Esophagus squamous epithelium (tissue), 5 donors: ENCODE results near the gene KRTAP21-1. TPM values are rescaled to one million over a fixed set of nuclear protein-coding genes. Genes with fewer than 3 reads are reported as not detected.
"Not testable (repeated sequence)": the region's sequence is repeated elsewhere in the genome, so short reads cannot be mapped to it uniquely, and the experiment has no call there.

Experiments
- DNase-seq: peaks from one replicate; lab custom pipeline; 2025; lab: John Stamatoyannopoulos, UW
- H3K27ac ChIP-seq, 4 donors: fragments of 200-600 bp; sonication (generic); one replicate each; pipeline ENCODE4 v1.5.1; 2016 to 2019; ENCODE audit warnings: mild to moderate bottlenecking in 1 of 4
- H3K27me3 ChIP-seq, 4 donors: fragments of 200-600 bp; sonication (generic); 1 replicate in 3 of 4; 2 replicates in 1 of 4; pipeline versions ENCODE4 v1.5.1 to v1.6.0; 2017 to 2021; ENCODE audit warnings: antibody characterized with exemption in 1 of 4
- H3K36me3 ChIP-seq, 3 donors: fragments of 200-600 bp; sonication (generic); one replicate each; pipeline ENCODE4 v1.5.1; 2016 to 2019
- H3K4me1 ChIP-seq, 3 donors: fragments of 200-600 bp; sonication (generic); one replicate each; pipeline ENCODE4 v1.5.1; 2017 to 2019
- H3K4me3 ChIP-seq, 4 donors: fragments of 200-600 bp; sonication (generic); 1 replicate in 3 of 4; 2 replicates in 1 of 4; pipeline ENCODE4 v1.5.1; 2016 to 2019; ENCODE audit warnings: mild to moderate bottlenecking in 2 of 4, moderate library complexity in 1 of 4
- H3K9me3 ChIP-seq, 3 donors: fragments of 200-600 bp; sonication (generic); one replicate each; pipeline ENCODE4 v1.5.1; 2016 to 2019
- POLR2A ChIP-seq, 4 donors: fragments of 450-650 bp; IDR thresholded peaks; one replicate each; pipeline ENCODE4 v1.6.1; 2017; ENCODE audit warnings: antibody characterized with exemption in 4 of 4, mild to moderate bottlenecking in 4 of 4, moderate library complexity in 3 of 4
- WGBS, 2 donors: methylation state at CpG; one replicate each; pipeline ENCODE4 v1.1.5; 2018; 5-methylcytosine and 5-hydroxymethylcytosine counted together
- intact Hi-C: fragments of 100-400 bp; cut with DNase I; formaldehyde crosslinking; loops from one replicate; pipeline ENCODE4 v1.15.0; 2022
- total RNA-seq, 4 donors: library from RNA; depleted of rRNA; stranded (reverse); fragments of >200 nt; gene quantifications; one replicate each; pipeline ENCODE4 v1.1.0, GENCODE V29; 2016
- TF ChIP-seq, protein P1 (sequence below), 6 experiments: fragments of 450-650 bp in 4 of 6; fragments of 200-600 bp in 2 of 6; sonication (generic) in 2 of 6; IDR thresholded peaks; one replicate each; pipeline ENCODE4 v1.5.1; 2016 to 2019; ENCODE audit warnings: antibody characterized with exemption in 6 of 6, mild to moderate bottlenecking in 4 of 6, moderate library complexity in 4 of 6
- donor health status: DM: yes; HTN: yes; CAD: no.

The KRTAP21-1 gene
- not detected for total RNA-seq

DNA sequence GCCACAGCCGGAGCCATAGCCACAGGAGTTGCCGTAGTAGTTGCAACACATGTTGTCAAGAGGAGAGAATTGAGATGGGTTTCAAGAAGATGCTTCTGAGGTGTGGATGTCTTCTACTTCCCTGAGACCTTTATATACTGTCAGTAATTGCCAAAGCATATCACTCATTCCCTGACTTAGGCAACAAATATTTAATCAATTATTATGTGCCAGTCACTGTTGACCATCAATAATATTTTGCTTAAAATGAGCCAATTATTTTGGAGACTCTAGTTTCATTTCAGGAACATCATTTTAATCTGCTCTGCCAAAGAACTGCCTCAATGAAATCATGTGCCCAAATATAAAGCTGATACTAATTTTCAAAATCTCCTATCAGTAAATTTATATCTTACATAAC, at the start of gene KRTAP21-1:
KRTAP21-1 (minus strand) TSS at position 101 of the 400 bp plus-strand sequence; CDS start at position 51, 50 bp downstream.
- H3K4me3 ChIP-seq, H3K36me3 ChIP-seq, H3K27ac ChIP-seq, H3K9me3 ChIP-seq, DNase-seq, intact Hi-C loops, H3K4me1 ChIP-seq, H3K27me3 ChIP-seq: not testable (repeated sequence)
- no CpG with 5 or more reads among the region's 2 CpGs for WGBS, 2 donors

DNA sequence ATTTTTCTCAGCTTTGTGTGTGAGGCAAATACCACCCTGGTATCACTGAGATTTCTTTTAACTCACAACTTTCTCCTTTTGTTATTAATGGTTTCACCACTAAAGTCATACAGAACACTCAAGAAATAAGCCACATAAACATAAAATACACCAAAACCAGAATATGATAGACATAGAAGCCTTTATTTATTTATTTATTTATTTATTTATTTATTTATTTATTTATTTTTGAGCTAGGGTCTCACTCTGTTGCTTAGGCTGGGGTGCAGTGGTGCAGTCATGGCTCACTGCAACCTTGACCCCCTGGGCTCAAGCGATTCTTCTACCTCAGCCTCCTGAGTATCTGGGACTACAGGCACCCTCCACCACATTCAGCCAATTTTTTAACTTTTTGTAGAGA, 45.4 kb upstream of the KRTAP21-1 start:
- Histone ChIP-seq H3K27ac (no peak overlapping the region), H3K9me3 (no peaks in the 10 kb centered on the region), H3K4me1 (no peaks in the 10 kb centered on the region), H3K4me3 (no peak overlapping the region), H3K27me3 (no peaks in the 10 kb centered on the region), H3K36me3 (no peaks in the 10 kb centered on the region)
- TF ChIP-seq, protein P1, sequence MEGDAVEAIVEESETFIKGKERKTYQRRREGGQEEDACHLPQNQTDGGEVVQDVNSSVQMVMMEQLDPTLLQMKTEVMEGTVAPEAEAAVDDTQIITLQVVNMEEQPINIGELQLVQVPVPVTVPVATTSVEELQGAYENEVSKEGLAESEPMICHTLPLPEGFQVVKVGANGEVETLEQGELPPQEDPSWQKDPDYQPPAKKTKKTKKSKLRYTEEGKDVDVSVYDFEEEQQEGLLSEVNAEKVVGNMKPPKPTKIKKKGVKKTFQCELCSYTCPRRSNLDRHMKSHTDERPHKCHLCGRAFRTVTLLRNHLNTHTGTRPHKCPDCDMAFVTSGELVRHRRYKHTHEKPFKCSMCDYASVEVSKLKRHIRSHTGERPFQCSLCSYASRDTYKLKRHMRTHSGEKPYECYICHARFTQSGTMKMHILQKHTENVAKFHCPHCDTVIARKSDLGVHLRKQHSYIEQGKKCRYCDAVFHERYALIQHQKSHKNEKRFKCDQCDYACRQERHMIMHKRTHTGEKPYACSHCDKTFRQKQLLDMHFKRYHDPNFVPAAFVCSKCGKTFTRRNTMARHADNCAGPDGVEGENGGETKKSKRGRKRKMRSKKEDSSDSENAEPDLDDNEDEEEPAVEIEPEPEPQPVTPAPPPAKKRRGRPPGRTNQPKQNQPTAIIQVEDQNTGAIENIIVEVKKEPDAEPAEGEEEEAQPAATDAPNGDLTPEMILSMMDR (IDR thresholded peaks at IDR 0.05), result no peak
- TF ChIP-seq POLR2A (IDR thresholded peaks at IDR 0.05), result no peak
- 67% methylated on average over 1 of the region's 1 CpG for WGBS, 2 donors
- DNase-seq, result no peak
- intact Hi-C loops, result no loop called here

DNA sequence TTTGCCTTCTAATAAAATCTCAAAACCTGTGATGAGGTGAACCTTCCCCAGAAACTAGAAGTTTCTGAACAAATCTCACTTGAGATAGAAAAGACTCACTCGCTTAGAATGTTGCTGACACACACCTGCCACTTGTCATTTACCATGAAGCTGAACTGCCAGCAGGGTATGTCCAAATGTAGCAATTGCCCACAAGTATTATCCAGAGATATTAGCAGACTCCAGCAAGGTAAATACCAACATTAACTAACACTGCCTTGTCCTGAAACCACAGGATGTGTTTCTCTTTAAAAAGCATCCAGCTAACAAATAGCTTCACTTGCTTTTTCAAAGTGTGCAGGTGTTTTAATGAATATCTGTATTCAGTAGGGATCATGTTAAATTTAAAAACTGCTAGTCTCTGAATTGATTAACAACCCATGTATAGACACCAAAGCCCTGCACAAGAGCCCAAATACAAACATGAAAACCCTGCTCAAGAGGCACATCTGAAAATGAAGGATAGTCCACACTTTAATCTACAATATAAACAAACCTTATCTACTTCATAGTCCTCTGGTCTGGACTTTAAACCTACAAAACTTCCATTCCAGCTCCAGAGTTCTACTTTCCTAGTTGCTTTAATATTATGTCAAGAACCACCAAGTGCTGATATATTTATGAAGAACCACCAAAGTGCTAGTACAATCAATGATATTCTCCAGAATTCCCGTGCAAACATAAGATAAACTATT, 38.5 kb upstream of the KRTAP21-1 start:
- TF ChIP-seq POLR2A (IDR thresholded peaks at IDR 0.05), result no peak
- TF ChIP-seq, protein P1 (IDR thresholded peaks at IDR 0.05), result no peak
- Histone ChIP-seq H3K27me3 (no peaks in the 10 kb centered on the region), H3K36me3 (no peaks in the 10 kb centered on the region), H3K9me3 (no peaks in the 10 kb centered on the region), H3K4me3 (no peak overlapping the region), H3K4me1 (no peaks in the 10 kb centered on the region), H3K27ac (no peak overlapping the region)
- WGBS, 2 donors, result 49 to 51% methylated on average over 2 of the region's 2 CpGs
- DNase-seq, result no peak
- intact Hi-C loops, result no loop called here

DNA sequence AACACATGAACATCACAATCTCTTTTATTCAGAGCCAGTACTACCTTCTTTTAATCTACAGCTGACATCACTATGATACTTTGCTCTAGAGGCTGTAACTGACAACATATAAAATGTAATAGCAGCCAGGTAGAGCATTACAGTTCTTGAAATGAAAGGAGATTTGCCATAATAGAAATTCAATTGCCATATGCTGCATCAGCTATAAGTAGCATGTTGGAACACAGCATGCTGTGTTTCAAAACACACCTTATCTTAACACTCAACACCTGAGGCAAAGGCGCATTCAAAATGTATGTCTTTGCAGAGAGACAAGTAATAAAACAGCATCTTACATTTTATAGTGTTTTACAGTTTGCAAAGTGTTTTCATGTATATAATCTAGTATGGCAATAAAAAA, 24.0 kb upstream of the KRTAP21-1 start:
- Histone ChIP-seq H3K9me3 (no peaks in the 10 kb centered on the region), H3K4me3 (no peak overlapping the region)
- no peak for TF ChIP-seq POLR2A (IDR thresholded peaks at IDR 0.05)
- TF ChIP-seq, protein P1 (IDR thresholded peaks at IDR 0.05), result no peak

DNA sequence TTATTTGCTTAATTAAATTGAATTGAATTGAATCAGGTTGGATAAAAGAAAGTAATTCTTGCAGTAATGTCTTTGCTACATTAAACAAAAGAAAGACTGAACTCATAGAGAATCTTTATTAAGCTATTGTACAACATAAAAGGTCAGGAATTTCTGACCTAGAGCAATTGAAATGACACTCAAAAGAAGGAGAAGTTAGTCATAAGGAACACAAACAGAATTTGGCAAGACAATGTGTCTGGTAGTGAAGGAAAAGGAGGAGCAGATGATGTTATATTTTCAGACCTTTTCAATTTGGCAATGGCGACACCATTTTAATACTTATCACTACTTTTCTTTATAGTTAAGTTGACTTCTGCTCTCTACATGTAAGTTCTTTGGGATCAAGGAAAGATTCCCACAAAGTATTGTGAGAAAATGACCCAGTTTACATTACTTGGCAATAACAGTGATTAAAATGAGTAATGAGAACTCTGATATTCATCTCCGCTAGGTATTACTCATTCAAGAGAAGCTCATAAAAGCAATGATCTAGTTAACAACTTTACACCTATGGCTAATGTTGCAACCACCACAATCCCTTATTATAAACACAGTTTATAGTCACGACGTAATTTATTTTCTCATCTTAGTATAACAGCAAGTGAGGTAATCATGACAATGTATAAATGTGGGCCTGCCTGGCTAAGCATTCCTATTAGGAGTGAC, 14.7 kb upstream of the KRTAP21-1 start:
- Histone ChIP-seq H3K4me3 (no peak overlapping the region), H3K36me3 (no peaks in the 10 kb centered on the region), H3K27ac (no peak overlapping the region), H3K27me3 (no peaks in the 10 kb centered on the region), H3K4me1 (no peaks in the 10 kb centered on the region), H3K9me3 (no peaks in the 10 kb centered on the region)
- 83 to 89% methylated on average over 4 of the region's 4 CpGs for WGBS, 2 donors
- DNase-seq, result no peak
- TF ChIP-seq, protein P1 (IDR thresholded peaks at IDR 0.05), result no peak
- TF ChIP-seq POLR2A (IDR thresholded peaks at IDR 0.05), result no peak
- intact Hi-C loops, result no loop called here

More for the DNA sequence above, 24.0 kb upstream of the KRTAP21-1 start:
- Histone ChIP-seq H3K27ac (no peak overlapping the region), H3K27me3 (no peaks in the 10 kb centered on the region), H3K36me3 (no peaks in the 10 kb centered on the region), H3K4me1 (no peaks in the 10 kb centered on the region)
- intact Hi-C loops, result no loop called here
- no peak for DNase-seq
- 80 to 87% methylated on average over 1 of the region's 1 CpG for WGBS, 2 donors
